ENCODE data around the gene ZNF835.

ZNF835 gene

GRCh38 chr19:56671613-56671994 is at the start of gene ZNF835:
Gene ZNF835, minus strand, starts transcription at chr19:56671757. Its CDS starts 6,559 bp downstream, at chr19:56665198.
- H3K4me3 Mint-ChIP-seq, result peak within 1 kb of the TSS; percentile 81
- DNase-seq (peak; percentile 82), ATAC-seq (peak; percentile 85)
- H3K27ac Mint-ChIP-seq, result peak within 1 kb of the TSS; percentile 59
- peaks cover 12% of the 10 kb centered on the region for H3K4me1 Mint-ChIP-seq
- H3K9me3 Mint-ChIP-seq, result peaks cover 3% of the 10 kb centered on the region
- H3K36me3 Mint-ChIP-seq (ENCODE audit: low read depth), result peaks cover 18% of the 10 kb centered on the region
- H3K27me3 Mint-ChIP-seq, result no peaks in the 10 kb centered on the region

GRCh38 chr19:56720281-56720680 is 48.7 kb upstream of the ZNF835 start:
- no peak for ATAC-seq
- H3K9me3 Mint-ChIP-seq, result peaks cover 48% of the 10 kb centered on the region
- no peaks in the 10 kb centered on the region for H3K27me3 Mint-ChIP-seq
- no peak overlapping the region for H3K27ac Mint-ChIP-seq
- peaks cover 7% of the 10 kb centered on the region for H3K36me3 Mint-ChIP-seq (ENCODE audit: low read depth)
- H3K4me1 Mint-ChIP-seq, result no peaks in the 10 kb centered on the region
- H3K4me3 Mint-ChIP-seq, result no peak overlapping the region
- no peak for DNase-seq

- no peak for DNase-seq
- peaks cover 40% of the 10 kb centered on the region for H3K9me3 Mint-ChIP-seq
- no peaks in the 10 kb centered on the region for H3K4me1 Mint-ChIP-seq
- no peaks in the 10 kb centered on the region for H3K27me3 Mint-ChIP-seq
- ATAC-seq, result no peak
- no peak overlapping the region for H3K4me3 Mint-ChIP-seq
- peaks cover 7% of the 10 kb centered on the region for H3K36me3 Mint-ChIP-seq (ENCODE audit: low read depth)
- H3K27ac Mint-ChIP-seq, result no peak overlapping the region
Observed at GRCh38 chr19:56718231-56718630, 46.7 kb upstream of the ZNF835 start.

- Mint-ChIP-seq H3K27me3 (no peaks in the 10 kb centered on the region), H3K9me3 (peaks cover 35% of the 10 kb centered on the region), H3K4me3 (no peak overlapping the region), H3K4me1 (no peaks in the 10 kb centered on the region), H3K36me3 (ENCODE audit: low read depth) (no peaks in the 10 kb centered on the region), H3K27ac (no peak overlapping the region)
- no peak for ATAC-seq
- no peak for DNase-seq
Observed at GRCh38 chr19:56712611-56713276, 41.2 kb upstream of the ZNF835 start.

GRCh38 chr19:56710437-56710836 is 38.9 kb upstream of the ZNF835 start:
- DNase-seq, result no peak
- H3K27ac Mint-ChIP-seq, result no peak overlapping the region
- no peak for ATAC-seq

GRCh38 chr19:56707821-56708220 is 36.3 kb upstream of the ZNF835 start:
- no peak overlapping the region for H3K4me3 Mint-ChIP-seq
- H3K36me3 Mint-ChIP-seq (ENCODE audit: low read depth), result no peaks in the 10 kb centered on the region
- no peaks in the 10 kb centered on the region for H3K4me1 Mint-ChIP-seq
- no peak for ATAC-seq
- no peak overlapping the region for H3K27ac Mint-ChIP-seq
- H3K27me3 Mint-ChIP-seq, result no peaks in the 10 kb centered on the region
- no peak for DNase-seq
- H3K9me3 Mint-ChIP-seq, result peaks cover 58% of the 10 kb centered on the region

More at GRCh38 chr19:56710437-56710836, 38.9 kb upstream of the ZNF835 start:
- H3K36me3 Mint-ChIP-seq (ENCODE audit: low read depth), result no peaks in the 10 kb centered on the region
- H3K27me3 Mint-ChIP-seq, result no peaks in the 10 kb centered on the region
- no peak overlapping the region for H3K4me3 Mint-ChIP-seq
- H3K4me1 Mint-ChIP-seq, result no peaks in the 10 kb centered on the region
- H3K9me3 Mint-ChIP-seq, result peaks cover 43% of the 10 kb centered on the region

- H3K27me3 Mint-ChIP-seq, result no peaks in the 10 kb centered on the region
- no peak overlapping the region for H3K4me3 Mint-ChIP-seq
- peaks cover 57% of the 10 kb centered on the region for H3K9me3 Mint-ChIP-seq
- ATAC-seq (no peak), DNase-seq (no peak)
- no peak overlapping the region for H3K27ac Mint-ChIP-seq
- no peaks in the 10 kb centered on the region for H3K4me1 Mint-ChIP-seq
- H3K36me3 Mint-ChIP-seq (ENCODE audit: low read depth), result no peaks in the 10 kb centered on the region
Observed at GRCh38 chr19:56705939-56706338, 34.4 kb upstream of the ZNF835 start.

GRCh38 chr19:56701895-56702294 is 30.3 kb upstream of the ZNF835 start:
- Mint-ChIP-seq H3K27ac (no peak overlapping the region), H3K4me1 (no peaks in the 10 kb centered on the region), H3K9me3 (peaks cover 65% of the 10 kb centered on the region), H3K4me3 (no peak overlapping the region), H3K27me3 (no peaks in the 10 kb centered on the region), H3K36me3 (ENCODE audit: low read depth) (no peaks in the 10 kb centered on the region)
- ATAC-seq (no peak), DNase-seq (no peak)

- Mint-ChIP-seq H3K27ac (no peak overlapping the region), H3K27me3 (no peaks in the 10 kb centered on the region), H3K9me3 (peaks cover 52% of the 10 kb centered on the region)
Observed at GRCh38 chr19:56699552-56699951, 28.0 kb upstream of the ZNF835 start.

GRCh38 chr19:56692206-56692895 is 20.8 kb upstream of the ZNF835 start:
- ATAC-seq, result no peak

More at GRCh38 chr19:56699552-56699951, 28.0 kb upstream of the ZNF835 start:
- no peak overlapping the region for H3K4me3 Mint-ChIP-seq
- DNase-seq (no peak), ATAC-seq (no peak)
- H3K4me1 Mint-ChIP-seq, result no peaks in the 10 kb centered on the region
- no peaks in the 10 kb centered on the region for H3K36me3 Mint-ChIP-seq (ENCODE audit: low read depth)

GRCh38 chr19:56690670-56691069 is 19.1 kb upstream of the ZNF835 start:
- Mint-ChIP-seq H3K9me3 (peaks cover 43% of the 10 kb centered on the region), H3K27me3 (no peaks in the 10 kb centered on the region), H3K27ac (no peak overlapping the region), H3K36me3 (ENCODE audit: low read depth) (peaks cover 17% of the 10 kb centered on the region), H3K4me3 (no peak overlapping the region), H3K4me1 (no peaks in the 10 kb centered on the region)
- ATAC-seq (no peak), DNase-seq (no peak)

More at GRCh38 chr19:56692206-56692895, 20.8 kb upstream of the ZNF835 start:
- no peak overlapping the region for H3K27ac Mint-ChIP-seq
- no peak for DNase-seq
- H3K27me3 Mint-ChIP-seq, result no peaks in the 10 kb centered on the region
- H3K4me3 Mint-ChIP-seq, result no peak overlapping the region
- H3K9me3 Mint-ChIP-seq, result peaks cover 35% of the 10 kb centered on the region
- H3K36me3 Mint-ChIP-seq (ENCODE audit: low read depth), result peaks cover 11% of the 10 kb centered on the region
- no peaks in the 10 kb centered on the region for H3K4me1 Mint-ChIP-seq

GRCh38 chr19:56689198-56689597 is 17.6 kb upstream of the ZNF835 start:
- DNase-seq (no peak), ATAC-seq (no peak)
- no peak overlapping the region for H3K27ac Mint-ChIP-seq
- H3K4me1 Mint-ChIP-seq, result no peaks in the 10 kb centered on the region
- H3K9me3 Mint-ChIP-seq, result peaks cover 45% of the 10 kb centered on the region
- H3K36me3 Mint-ChIP-seq (ENCODE audit: low read depth), result peaks cover 20% of the 10 kb centered on the region
- no peaks in the 10 kb centered on the region for H3K27me3 Mint-ChIP-seq
- no peak overlapping the region for H3K4me3 Mint-ChIP-seq

GRCh38 chr19:56687031-56687430 is 15.5 kb upstream of the ZNF835 start:
- no peak for DNase-seq
- ATAC-seq, result no peak
- peaks cover 16% of the 10 kb centered on the region for H3K36me3 Mint-ChIP-seq (ENCODE audit: low read depth)
- H3K27ac Mint-ChIP-seq, result no peak overlapping the region
- no peaks in the 10 kb centered on the region for H3K4me1 Mint-ChIP-seq
- peaks cover 30% of the 10 kb centered on the region for H3K9me3 Mint-ChIP-seq
- H3K27me3 Mint-ChIP-seq, result no peaks in the 10 kb centered on the region
- no peak overlapping the region for H3K4me3 Mint-ChIP-seq

GRCh38 chr19:56683116-56683515 is 11.6 kb upstream of the ZNF835 start:
- ATAC-seq, result no peak
- Mint-ChIP-seq H3K4me3 (no peak overlapping the region), H3K27me3 (no peaks in the 10 kb centered on the region), H3K4me1 (no peaks in the 10 kb centered on the region), H3K27ac (no peak overlapping the region), H3K36me3 (ENCODE audit: low read depth) (peaks cover 13% of the 10 kb centered on the region), H3K9me3 (peaks cover 26% of the 10 kb centered on the region)
- no peak for DNase-seq

- H3K36me3 Mint-ChIP-seq (ENCODE audit: low read depth), result peaks cover 10% of the 10 kb centered on the region
- H3K4me1 Mint-ChIP-seq, result no peaks in the 10 kb centered on the region
- H3K9me3 Mint-ChIP-seq, result peaks cover 20% of the 10 kb centered on the region
- ATAC-seq (no peak), DNase-seq (no peak)
- no peaks in the 10 kb centered on the region for H3K27me3 Mint-ChIP-seq
- no peak overlapping the region for H3K4me3 Mint-ChIP-seq
- no peak overlapping the region for H3K27ac Mint-ChIP-seq
Observed at GRCh38 chr19:56681702-56682101, 10.1 kb upstream of the ZNF835 start.

Data from activated naive CD8-positive, alpha-beta T cell treated with anti-CD3 and anti-CD28 coated beads, Interleukin-2, amount 50 U/mL, for 24 hours (primary cell).